ENCODE measurements around the gene OR2F1.

Gene OR2F1, protein sequence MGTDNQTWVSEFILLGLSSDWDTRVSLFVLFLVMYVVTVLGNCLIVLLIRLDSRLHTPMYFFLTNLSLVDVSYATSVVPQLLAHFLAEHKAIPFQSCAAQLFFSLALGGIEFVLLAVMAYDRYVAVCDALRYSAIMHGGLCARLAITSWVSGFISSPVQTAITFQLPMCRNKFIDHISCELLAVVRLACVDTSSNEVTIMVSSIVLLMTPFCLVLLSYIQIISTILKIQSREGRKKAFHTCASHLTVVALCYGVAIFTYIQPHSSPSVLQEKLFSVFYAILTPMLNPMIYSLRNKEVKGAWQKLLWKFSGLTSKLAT

DNA sequence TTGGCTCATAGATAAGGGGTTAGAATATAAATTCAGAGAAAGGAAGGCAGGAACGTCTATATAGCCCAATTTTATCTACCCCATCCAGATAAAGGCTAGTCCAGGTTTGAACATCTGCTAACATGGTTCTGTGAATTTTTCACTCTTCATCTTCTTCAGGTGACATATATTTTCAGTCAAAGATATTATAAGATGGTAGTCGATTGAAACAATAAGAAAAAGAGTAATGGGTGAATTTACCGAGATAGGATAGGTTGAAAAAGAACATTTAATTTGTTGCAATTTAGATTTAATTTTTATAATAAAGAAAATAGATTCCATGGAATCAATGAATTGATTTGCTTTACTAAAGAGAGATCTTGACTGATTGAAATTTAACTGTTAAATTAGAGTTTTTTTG lies at the start of gene OR2F1:
TSS of gene OR2F1 (plus strand) at position 301 of the 400 bp plus-strand sequence. CDS start 5,127 bp downstream, outside the sequence.
- DNase-seq, result no peak

DNA sequence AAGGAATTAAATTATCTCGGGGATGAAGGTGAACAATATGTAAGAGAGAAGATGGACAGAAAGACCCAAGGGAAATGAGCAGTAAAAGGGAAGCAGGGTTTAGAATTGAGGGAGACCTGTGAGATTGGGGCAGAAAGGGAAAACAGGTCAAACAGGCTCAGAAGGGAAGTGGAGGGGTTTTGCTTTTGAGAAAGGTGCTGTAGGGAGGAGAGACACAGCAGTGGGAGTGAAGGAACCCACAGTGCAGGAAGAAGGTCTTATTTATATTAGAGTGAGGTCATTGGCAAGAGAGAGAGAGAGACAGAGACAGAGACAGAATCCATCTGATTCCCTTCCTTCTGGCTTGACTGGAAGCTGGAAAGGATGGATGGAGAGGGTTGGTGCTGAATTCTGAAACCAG lies 49.1 kb upstream of the OR2F1 start:
- no peak for DNase-seq

DNA sequence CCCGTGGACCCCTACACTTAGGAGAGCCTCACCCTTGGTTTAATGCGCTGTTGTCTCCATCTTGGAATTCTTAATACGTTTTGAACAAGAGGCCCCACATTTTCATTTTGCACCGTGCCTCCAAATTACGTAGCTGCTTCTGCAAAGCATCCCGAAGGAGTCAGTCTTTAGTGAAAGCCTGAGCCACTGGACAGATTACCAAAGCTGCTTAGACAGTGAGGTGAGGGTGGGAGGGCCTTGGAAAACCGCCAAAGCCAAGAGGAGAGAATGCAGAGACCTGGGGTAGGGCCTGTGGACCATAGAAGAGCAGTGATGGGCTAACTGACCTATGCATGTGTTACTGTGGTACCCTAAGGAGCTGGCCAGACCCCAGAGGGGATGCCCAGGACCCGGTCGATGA lies 48.5 kb upstream of the OR2F1 start:
- DNase-seq, result no peak

DNA sequence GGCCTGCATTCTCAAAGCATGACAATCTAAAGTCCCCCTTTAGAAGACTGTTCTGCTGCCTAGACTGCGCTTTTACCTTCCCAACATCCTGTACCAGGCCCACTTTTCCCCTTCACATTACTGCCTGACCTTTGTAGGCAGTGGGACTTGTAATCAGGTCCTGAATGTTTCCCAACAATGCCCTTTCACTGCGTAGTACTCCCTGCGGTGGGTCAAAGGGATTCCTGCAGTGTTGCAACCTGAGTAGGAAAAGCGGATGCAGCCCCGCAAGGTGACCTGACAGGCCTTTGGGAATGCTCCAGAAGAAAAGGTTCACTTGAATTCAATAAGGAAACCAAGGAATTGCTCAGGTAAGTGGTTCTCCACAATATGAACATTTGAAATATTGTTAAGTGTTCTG lies 47.7 kb upstream of the OR2F1 start:
- no peak for DNase-seq

DNA sequence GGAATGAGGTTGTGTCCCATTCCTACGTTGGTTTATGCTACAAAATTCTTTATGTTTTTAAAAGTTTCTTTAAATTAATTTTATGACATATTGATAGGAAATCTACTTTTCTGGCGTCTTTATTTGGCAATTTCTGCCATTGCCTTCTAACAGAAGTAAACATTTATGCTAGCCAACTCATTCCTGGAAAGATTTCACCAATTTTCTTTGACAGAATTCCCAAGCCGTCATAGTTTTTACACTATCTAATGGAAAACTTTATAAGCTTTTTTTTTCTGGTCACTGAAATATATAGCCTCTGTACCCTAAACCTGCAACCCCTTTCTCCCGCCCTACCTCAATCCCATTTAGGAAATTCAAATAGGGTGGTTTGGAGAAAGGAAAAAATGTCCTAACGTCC lies 46.5 kb upstream of the OR2F1 start:
- DNase-seq, result no peak

DNA sequence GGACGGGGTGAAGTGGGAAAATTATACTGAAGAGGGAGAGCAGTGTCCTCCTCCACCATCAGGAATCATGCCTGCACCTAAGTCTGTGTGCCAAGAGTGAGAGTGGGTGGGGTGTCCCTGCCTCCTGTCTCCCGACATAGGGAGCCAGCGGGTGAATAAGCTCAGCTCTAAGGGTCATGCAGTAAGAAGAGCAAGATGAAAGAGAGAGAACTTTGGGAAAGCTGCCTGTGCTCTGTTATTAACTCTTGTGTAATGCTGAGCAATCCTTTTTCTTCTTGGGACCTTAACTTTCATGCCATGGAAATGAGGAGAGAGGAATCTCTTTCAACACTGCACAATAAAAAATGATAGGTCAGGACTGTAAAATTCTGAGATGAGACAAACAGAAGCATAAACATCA lies 44.8 kb upstream of the OR2F1 start:
- no peak for DNase-seq

DNA sequence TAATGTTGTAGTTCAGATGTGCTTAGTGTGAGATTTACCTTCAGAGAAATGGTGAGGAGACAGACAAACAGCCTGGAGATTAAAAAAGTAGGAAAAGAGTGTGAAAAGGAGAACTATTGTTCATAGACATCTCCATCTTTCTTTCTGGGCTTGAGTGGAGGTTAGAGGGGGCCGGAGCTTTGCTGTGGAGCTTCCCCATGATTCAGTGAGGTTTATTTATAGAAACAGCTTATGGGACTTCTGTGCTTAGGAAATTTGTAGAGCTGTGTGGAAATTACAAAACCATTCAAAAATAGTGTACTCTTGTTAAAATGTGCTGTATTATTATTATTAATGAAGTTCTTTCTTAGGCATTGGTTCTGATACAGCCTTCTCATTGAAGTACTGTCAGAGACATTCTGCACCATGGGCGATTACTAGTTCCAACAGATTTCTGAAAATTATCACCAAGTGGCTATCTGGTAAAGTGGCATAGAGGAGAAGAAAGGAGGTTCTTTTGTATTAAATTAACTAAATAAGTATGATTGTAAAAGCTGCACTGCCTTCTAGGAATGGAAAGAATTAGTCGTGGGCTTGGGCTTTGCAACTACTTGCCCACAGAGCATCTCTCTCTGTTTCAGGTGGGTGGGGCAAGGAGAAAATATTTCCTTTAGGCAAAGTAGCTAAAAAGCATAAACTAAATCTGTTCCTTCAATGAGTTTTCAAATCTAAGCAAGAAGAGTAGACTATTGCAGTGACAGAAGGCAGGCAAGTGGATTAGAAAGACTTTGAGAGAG lies 44.0 kb upstream of the OR2F1 start:
- DNase-seq, result no peak

DNA sequence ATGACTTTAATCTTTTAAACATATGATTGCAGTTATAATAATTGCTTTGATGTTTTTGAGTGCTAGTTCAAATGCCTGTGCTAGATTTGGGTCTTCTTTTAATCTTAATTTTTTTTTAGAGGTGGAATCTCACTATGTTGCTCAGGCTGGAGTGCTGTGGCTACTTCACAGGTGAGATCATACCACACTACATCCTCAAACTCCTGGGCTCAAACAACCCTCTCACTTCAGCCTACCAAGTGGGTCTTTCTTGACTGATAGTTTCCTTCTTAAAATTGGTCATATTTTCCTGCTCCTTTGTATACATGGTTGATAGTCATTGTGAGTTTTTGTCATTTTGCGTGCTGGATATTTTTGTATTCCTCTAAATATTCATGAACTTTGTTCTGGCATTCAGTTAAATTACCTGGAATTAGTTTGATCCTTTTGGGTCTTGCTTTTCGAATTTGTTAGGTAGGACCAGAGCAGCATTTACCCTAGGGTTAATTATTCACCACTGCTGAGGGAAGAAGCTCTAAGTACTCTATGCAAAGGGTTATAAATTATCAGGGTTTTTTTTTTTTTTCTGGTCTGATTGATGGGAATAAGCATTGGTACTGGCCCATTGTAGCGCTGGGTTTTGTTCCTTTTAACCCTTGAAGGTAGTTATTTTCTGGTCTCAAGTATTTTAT lies 40.6 kb upstream of the OR2F1 start:
- DNase-seq, result no peak

DNA sequence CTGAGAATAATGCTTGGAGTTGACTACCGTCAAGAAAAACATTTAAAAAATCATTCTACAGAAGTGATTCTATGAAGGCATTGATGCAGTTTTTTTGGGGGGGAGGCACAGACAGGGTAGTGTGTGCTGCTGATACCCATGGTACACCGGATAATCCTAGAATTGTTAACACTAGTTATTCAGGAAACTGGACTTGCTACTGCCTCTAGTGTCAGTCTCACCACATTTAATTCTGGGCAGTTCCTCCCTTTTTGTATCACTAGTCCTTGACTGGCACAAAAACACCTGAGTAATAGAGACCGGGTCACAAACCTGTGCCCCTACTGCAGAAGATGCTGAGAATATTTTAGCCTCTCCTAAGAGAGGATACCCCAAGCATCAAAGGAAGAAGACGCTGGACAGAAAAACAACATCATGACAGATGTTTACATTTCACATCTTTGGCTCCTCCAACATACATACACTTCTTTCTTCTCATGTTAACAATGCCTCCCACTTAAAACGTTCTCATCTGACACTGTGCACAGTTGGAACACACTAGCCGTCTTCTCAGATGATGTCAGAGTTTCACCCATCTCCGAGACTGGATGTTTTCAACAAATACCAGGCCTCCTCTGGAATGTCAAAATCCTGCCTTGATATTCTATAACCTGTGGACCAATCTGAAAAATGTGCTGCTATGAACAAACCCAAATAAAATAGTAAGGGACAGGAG lies 39.5 kb upstream of the OR2F1 start:
- DNase-seq, result no peak

DNA sequence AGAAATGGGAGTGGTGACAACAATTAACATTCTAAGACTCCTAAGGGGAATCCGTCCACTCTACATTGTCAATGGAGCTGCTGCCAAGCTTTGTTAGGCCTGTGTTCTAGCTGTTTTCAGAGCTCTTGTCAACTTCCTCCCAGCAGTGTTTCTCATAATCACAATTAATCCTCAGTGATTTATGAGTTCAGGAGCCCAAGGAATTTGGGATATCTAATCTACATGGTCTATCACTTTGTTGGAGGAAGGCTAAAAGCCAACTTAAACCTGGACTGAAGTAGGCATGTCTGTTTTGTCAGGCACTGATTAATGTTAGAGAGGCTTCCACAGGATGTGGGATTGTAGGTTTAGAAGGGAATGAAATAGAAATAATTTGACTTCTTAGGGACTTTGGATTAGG lies 29.8 kb upstream of the OR2F1 start:
- no peak for DNase-seq

DNA sequence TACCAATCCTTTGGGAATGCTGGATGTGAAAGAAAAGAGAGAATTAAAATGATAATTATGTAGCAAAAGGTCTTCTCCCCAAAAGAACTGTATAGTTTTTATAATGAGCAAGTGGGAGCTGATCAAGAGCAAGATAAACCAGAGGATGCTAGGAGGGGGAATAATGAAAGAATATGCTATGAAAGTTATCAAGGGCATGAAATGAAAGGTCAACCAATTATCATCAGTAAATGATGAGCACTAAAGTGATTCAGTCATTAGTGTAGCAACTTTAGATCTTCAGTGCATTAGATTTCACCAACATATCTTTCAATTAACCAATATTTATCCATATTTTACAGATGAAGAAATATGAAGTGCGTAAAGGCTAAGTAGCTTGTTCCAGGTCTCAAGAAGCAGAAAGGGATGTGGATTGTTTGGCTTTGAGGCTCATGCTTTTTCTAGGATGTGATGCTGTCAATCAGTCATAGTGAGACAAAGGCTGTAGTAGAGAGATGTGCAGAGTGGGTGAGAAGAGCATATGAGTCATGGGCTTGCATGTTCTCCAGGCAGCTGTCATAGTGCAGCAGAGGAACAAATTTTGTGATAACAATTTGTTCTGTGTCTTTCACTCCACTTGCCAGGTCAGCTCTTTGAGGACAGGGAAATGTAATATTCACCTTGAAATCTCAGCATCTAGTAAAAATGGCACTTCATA lies 25.3 kb upstream of the OR2F1 start:
- DNase-seq, result no peak

DNA sequence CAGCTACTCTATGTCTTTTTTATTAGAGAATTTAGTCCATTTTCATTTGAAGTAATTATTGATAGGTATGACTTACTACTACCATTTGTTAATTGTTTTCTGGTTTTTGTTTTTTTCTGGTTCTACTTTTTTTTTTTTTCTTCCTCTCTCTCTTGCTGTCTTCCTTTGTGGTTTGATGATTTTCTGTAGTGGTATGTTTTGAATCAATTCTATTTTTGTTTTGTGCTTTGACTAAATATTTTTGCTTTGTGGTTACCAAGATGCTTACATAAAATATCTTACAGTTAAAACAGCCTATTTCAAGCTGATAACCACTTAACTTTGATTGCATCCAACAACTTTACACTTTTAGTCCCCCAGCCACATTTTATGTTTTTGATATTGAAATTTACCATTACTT lies 22.9 kb upstream of the OR2F1 start:
- DNase-seq, result no peak

DNA sequence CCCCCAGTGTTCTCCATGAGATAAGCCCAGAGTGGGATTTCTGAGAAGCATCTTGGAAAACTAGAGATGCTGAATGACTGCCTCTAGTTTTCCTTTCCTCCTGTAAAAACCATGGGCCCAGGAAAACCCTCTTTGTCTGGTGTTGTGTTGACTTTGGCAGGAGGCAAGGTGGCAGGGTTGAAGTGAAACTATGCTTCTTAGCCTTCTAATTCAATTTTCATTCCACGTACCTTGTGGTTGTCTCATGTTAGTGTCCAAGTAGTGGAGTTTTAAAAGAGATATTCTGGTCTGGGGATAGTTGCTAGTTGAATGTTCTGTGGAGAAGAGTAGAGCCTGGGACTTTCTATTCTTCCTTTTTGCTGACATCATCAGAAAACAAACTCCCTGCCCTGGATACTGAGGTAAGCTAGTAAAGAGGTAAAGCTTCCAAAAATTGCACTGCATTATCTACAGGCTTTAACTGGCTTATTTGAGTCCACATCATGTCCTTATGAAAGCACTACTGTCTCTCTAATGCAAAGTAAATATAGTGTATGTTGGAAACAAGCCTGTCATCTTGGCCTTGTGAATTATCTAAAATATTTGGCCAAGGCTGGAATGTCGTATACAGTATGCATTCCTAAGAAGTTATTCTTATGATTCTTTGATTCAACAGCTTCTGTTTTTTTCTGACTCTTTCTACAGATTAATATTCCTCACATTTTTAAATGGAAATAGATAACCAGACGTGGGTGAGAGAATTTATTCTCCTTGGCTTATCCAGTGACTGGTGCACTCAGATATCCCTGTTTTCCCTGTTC lies 19.9 kb upstream of the OR2F1 start, which contains the start of gene OR2F2:
TSS of gene OR2F2 (plus strand) at position 708 of the 800 bp plus-strand sequence. CDS start at position 708, 0 bp downstream.
- no peak for DNase-seq

DNA sequence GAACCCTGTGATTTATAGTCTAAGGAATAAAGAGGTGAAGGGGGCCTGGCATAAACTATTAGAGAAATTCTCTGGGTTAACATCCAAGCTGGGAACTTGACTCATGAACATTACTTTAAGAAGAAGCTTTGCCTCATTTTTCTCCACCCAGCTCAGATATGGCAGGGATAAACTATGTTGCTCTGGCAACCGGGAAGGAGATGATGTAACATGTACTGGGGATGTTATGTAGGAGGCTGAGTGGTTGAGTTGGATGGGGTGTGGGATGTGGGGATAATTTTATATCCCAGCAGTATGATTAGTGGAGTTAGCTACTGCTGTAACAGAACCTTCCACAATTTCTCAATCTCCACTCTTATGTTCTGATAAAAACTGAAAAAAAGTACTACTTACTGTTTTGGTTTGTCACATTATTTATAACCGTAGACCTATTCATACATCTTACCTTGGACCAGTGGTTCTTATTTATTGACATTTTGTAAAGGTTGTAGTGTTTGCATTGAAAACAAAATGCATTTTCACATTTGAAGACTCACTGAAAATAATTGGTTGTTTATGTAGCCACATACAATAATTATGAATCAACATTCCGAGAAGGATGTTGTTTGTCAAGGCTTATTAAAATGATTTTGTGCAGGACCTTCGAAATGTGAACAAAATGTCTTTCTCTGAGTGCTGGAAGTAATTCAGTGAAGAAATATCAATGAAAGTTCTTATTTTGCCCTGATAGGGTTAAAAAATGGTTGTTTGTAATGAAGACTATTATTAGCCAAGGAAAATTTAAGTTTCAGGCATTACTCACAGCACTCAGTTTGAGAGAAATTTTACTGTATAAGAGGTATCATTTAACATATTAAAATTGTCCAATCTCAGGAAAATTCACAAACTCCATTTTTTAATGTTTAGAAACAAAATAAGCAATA lies 18.3 kb upstream of the OR2F1 start:
- DNase-seq, result no peak

DNA sequence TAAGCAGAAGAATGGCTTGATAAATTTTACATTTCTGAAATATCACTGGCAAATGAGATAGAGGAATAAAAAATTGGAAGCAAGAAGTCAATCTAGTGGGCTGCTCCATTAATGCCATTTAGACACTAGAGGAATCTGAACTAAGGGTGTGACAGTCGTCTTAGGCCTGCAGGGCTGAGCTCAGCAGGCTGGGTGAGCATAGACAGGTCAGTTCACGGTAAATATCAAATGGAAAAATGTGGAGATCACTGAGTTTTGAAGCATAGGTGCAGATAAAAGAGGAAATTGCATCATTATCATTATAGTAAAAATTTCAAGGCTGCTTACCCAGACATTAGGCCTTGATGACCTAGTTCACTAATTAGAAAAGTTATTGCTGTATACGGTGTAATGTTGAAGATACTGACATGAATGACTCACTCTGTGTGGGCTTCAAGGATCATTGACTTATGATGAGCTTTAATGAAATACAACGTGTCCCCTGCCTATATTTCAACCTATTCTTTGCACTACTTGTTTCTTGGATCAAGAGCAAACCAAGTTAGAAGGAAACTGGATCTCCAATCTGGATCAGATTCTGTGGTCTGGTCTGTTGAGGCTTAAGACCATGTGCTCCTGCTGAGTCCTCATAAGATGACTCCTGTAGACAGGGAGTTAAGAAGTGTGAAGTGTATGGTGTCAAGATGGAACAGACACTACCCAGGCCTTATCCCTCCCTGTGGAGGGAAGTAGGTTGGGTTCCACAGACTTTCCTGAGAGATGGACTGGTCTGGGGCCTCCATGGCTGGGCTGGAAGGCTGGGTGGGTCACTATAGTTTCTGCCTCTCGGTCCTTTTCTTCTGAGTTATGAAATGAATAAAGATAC lies 16.0 kb upstream of the OR2F1 start:
- no peak for DNase-seq

DNA sequence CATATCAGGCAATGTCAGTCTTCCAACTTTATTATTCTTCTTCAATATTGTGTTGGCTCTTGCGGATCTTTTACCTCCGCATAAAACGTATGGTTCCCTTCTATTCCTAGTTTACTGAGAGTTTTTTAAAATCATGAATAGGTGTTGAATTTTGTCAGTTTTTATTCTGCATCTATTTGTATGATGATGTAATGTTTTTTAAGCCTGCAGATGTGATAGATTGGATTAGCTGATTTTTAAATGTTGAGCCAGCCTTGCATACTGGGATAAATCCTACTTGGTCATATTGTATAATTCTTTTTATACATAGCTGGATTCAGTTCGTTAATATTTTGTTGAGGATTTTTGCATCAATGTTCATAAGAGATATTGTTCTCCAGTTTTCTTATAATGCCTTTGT lies 9.2 kb upstream of the OR2F1 start:
- no peak for DNase-seq

DNA sequence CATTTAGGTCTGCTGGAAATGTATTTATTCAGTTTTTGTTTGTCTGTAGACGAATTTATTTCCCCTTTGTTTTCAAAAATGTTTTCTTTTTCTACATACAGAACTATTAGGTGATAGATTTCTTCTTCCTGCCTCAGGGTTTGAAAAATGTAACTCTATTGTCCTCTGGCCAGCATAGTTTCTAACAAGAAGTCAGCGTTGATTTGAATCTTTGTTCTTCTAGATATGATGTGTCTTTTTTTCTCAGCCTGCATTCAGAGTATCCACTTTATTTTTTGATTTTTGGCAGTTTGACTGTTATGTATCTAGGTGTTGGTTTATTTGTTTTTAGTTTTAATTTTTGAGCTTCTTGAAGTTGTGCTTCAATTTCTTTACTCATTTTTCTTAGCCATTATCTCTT lies 7.5 kb upstream of the OR2F1 start:
- DNase-seq, result no peak

DNA sequence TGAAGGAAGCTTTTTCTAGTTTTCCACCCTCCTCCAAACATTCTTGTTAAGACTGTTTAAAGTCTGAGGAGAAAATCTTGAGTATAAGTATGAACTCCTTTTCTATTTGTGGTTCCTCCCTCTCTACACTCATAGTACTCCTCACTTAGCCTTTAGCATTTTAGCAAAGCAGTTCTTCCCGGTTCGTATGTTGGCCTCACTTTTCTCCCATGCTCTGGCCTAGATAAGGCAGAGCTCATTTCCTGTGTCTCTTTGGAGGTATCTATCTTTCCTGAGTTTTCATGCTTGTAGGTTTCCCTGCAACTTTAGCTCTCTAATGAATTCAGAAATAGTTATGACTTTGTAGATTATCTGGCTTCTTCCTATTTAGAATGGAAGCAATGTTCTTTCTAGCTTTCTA lies 5.9 kb upstream of the OR2F1 start:
- no peak for DNase-seq

DNA sequence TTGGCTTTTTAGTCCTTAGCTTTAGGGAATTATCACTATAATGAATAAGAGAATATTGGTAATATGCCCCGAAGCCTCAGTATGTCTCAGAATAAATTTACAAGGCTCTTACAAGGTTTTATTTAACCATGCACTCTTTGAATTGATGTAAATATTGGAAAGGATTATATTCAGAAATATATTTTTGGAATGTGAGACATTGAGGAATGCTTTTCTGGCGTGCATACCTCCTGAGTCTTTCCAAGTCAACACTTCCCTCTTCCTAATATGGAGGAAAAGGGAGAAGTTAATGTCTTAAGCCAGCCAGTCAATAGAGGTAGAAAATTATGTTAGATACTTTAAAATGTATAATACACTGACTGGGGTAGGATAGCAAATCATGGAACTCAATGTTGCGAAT lies 1.2 kb upstream of the OR2F1 start:
- DNase-seq, result no peak

DNA sequence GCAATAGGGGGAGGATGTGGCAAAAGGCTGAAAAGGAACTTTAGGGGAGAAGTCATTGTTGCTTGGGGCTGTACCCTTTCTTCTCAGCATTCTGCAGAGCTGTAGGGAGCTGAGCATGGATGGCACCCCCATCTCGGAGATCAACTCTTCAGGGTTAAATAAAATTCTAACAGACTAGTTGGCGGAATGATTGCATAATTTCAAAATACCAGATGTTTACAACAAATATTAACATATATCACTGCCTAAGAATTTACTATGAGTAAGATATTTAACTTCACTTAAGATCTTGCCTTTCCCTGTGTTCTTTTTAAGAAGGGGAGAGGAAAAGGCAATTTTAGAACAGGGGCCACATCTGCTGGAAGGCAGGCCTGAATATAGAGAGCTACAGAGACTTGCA lies 509 bp upstream of the OR2F1 start:
- DNase-seq, result no peak

Measured in GOT3 (cell line).